Measurements from ENCODE around the gene FAM20B.

- TF ChIP-seq, protein P1, sequence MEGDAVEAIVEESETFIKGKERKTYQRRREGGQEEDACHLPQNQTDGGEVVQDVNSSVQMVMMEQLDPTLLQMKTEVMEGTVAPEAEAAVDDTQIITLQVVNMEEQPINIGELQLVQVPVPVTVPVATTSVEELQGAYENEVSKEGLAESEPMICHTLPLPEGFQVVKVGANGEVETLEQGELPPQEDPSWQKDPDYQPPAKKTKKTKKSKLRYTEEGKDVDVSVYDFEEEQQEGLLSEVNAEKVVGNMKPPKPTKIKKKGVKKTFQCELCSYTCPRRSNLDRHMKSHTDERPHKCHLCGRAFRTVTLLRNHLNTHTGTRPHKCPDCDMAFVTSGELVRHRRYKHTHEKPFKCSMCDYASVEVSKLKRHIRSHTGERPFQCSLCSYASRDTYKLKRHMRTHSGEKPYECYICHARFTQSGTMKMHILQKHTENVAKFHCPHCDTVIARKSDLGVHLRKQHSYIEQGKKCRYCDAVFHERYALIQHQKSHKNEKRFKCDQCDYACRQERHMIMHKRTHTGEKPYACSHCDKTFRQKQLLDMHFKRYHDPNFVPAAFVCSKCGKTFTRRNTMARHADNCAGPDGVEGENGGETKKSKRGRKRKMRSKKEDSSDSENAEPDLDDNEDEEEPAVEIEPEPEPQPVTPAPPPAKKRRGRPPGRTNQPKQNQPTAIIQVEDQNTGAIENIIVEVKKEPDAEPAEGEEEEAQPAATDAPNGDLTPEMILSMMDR (IDR thresholded peaks at IDR 0.05 in 8 of 11, conservative IDR thresholded peaks at IDR 0.05 in 3 of 11): no peak
- TF ChIP-seq POLR2A (IDR thresholded peaks at IDR 0.05) (no peak), POLR2AphosphoS5 (IDR thresholded peaks at IDR 0.05) (no peak)
Observed at GRCh38 chr1:179082333-179082998, 56.8 kb downstream of the FAM20B start.

Data from spleen (tissue), 7 donors.